Hepatocyte (in vitro differentiated cells): ENCODE results near the gene ARL6IP1. TPM values are rescaled to one million over a fixed set of nuclear protein-coding genes. Genes with fewer than 3 reads are reported as not detected.
"Not testable (repeated sequence)": the region's sequence is repeated elsewhere in the genome, so short reads cannot be mapped to it uniquely, and the experiment has no call there.

Experiments
- DNase-seq: peaks from one replicate; pipeline ENCODE4 v3.0.0-alpha.2; 2016; ENCODE audit warnings: low spot score
- H2AFZ ChIP-seq: fragments of 200-600 bp; sonication (generic); 2 replicates; pipeline ENCODE4 v1.6.0; 2016; ENCODE audit warnings: antibody characterized with exemption, mild to moderate bottlenecking
- H3K27ac ChIP-seq: fragments of 200-600 bp; sonication (generic); 2 replicates; pipeline ENCODE4 v1.5.1; 2016; ENCODE audit warnings: mild to moderate bottlenecking
- H3K27me3 ChIP-seq: fragments of 200-600 bp; sonication (generic); 2 replicates; pipeline ENCODE4 v1.6.1; 2016
- H3K36me3 ChIP-seq: fragments of 200-600 bp; sonication (generic); replicated peaks from 2 replicates; pipeline ENCODE4 v1.5.1; 2016; ENCODE audit warnings: low read depth; ENCODE audit not compliant: insufficient read depth
- H3K4me1 ChIP-seq: fragments of 200-600 bp; sonication (generic); 2 replicates; pipeline ENCODE4 v1.5.1; 2016; ENCODE audit warnings: mild to moderate bottlenecking, moderate library complexity; ENCODE audit not compliant: insufficient read depth
- H3K4me2 ChIP-seq: fragments of 200-600 bp; sonication (generic); 2 replicates; pipeline ENCODE4 v1.6.0; 2016
- H3K4me3 ChIP-seq: fragments of 200-600 bp; sonication (generic); 2 replicates; pipeline ENCODE4 v1.5.1; 2016; ENCODE audit warnings: mild to moderate bottlenecking
- H3K79me2 ChIP-seq: fragments of 200-600 bp; sonication (generic); 2 replicates; pipeline ENCODE4 v1.6.0; 2017; ENCODE audit warnings: mild to moderate bottlenecking
- H3K9me2 ChIP-seq: fragments of 200-600 bp; sonication (generic); replicated peaks from 2 replicates; pipeline ENCODE4 v1.6.0; 2017; ENCODE audit warnings: mild to moderate bottlenecking; ENCODE audit not compliant: insufficient read depth
- H3K9me3 ChIP-seq: fragments of 200-600 bp; sonication (generic); 2 replicates; pipeline ENCODE4 v1.5.1; 2016; ENCODE audit warnings: low read depth, mild to moderate bottlenecking
- H4K20me1 ChIP-seq: fragments of 200-600 bp; sonication (generic); 2 replicates; pipeline ENCODE4 v1.6.0; 2016; ENCODE audit warnings: mild to moderate bottlenecking; ENCODE audit not compliant: insufficient read depth, poor library complexity, severe bottlenecking
- WGBS: methylation state at CpG from one replicate; pipeline ENCODE4 v1.1.6; 2016; ENCODE audit warnings: low lambda C conversion rate; ENCODE audit errors: missing lambda C conversion rate; 5-methylcytosine and 5-hydroxymethylcytosine counted together
- polyA plus RNA-seq: library from polyadenylated mRNA; unstranded; fragments of >200 nt; fragmentation: Nextera tagmentation; extraction: Ambion mirVana; gene quantifications from 2 replicates; pipeline ENCODE4 v1.2.1, GENCODE V29; 2016
- total RNA-seq: library from RNA; depleted of rRNA; stranded (reverse); fragments of >200 nt; gene quantifications from 2 replicates; pipeline ENCODE4 v1.2.3, GENCODE V29; 2014
- TF ChIP-seq, protein P1 (sequence below): fragments of 200-600 bp; sonication (generic); IDR thresholded peaks from 2 replicates; pipeline ENCODE4 v1.5.1; 2016; ENCODE audit warnings: antibody characterized with exemption, mild to moderate bottlenecking; ENCODE audit not compliant: poor library complexity

The ARL6IP1 gene
- total and polyA plus RNA-seq, 2 experiments from 2014 or later = 179 to 239 TPM

DNA sequence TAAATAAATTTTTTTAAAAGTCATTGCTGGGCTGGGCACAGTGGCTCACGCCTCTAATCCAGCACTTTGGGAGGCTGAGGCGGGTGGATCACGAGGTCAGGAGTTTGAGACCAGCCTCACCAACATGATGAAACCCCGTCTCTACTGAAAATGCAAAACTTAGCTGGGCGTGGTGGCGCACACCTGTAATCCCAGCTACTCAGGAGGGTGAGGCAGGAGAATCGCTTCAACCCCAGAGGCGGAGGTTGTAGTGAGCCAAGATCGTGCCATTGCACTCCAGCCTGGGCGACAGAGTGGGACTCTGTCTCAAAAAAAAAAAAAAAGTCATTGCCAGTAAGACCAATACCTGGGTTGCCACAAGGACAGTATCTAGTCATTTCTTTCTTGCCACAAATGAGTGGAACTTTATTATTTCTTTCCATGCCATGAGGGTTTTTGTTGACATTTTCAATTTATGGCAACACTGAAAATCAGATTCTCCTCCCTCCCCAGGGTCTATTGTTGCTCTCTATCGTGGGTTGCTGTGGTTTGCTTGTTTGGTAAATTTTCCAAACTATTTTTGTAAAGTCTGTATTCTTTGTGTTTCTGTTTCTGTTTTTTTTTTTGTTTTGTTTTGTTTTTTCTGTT lies 30.9 kb downstream of the ARL6IP1 start:
- not testable (repeated sequence) for H2AFZ ChIP-seq, H3K79me2 ChIP-seq, H3K36me3 ChIP-seq, H3K9me3 ChIP-seq, H3K4me2 ChIP-seq, H3K27me3 ChIP-seq, DNase-seq, H3K4me3 ChIP-seq, H3K27ac ChIP-seq, H4K20me1 ChIP-seq, H3K4me1 ChIP-seq, H3K9me2 ChIP-seq
- WGBS = 99% methylated on average over 11 of the region's 11 CpGs

DNA sequence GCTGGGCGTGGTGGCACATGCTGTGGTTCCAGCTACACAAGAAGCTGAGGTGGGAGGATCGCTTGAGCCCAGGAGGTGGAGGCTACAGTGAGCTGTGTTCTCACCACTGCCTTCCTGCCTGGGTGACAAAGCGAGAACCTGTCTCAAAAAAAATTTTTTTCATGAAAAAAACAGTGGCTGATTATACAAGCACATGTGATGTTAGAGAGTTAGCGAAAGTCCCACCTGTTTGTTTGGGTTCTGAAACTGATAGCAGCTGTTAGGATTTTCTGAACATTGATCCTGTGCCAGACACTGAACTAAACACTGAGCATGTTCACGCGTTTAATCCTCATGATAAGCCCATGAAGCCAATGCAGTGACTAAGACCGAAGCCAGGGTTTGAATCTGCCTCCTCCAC lies 34.1 kb downstream of the ARL6IP1 start:
- not testable (repeated sequence) for DNase-seq, H3K4me1 ChIP-seq, H3K79me2 ChIP-seq, H4K20me1 ChIP-seq, H3K27ac ChIP-seq, H3K4me3 ChIP-seq, H3K9me3 ChIP-seq, H3K9me2 ChIP-seq, H3K27me3 ChIP-seq, H2AFZ ChIP-seq, H3K4me2 ChIP-seq, H3K36me3 ChIP-seq
- WGBS = 79% methylated on average over 6 of the region's 7 CpGs

DNA sequence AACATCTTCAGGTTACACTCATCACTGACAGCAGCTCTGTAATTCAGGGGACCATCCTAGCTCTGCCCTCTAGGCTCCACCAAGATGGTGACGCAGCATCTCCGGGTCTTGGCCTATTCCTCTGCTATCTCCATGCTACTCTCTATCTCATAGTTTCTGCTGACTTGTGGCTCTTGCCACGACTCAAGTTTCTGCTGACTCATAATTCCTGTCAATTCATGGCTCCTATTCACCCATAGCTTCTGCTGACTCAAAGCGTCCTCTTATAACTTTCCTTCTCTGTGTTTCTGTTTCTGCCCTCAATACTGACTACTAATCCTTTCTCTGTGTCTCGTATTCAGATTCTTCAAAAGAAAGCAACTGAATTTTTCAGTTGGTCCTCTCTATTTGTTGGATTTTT lies 38.6 kb downstream of the ARL6IP1 start:
- not testable (repeated sequence) for H3K27me3 ChIP-seq, H3K79me2 ChIP-seq, H3K9me3 ChIP-seq, H4K20me1 ChIP-seq, H3K4me3 ChIP-seq, H3K4me1 ChIP-seq, H2AFZ ChIP-seq, H3K36me3 ChIP-seq, H3K9me2 ChIP-seq, H3K27ac ChIP-seq, DNase-seq, H3K4me2 ChIP-seq
- 61% methylated on average over 3 of the region's 5 CpGs for WGBS

DNA sequence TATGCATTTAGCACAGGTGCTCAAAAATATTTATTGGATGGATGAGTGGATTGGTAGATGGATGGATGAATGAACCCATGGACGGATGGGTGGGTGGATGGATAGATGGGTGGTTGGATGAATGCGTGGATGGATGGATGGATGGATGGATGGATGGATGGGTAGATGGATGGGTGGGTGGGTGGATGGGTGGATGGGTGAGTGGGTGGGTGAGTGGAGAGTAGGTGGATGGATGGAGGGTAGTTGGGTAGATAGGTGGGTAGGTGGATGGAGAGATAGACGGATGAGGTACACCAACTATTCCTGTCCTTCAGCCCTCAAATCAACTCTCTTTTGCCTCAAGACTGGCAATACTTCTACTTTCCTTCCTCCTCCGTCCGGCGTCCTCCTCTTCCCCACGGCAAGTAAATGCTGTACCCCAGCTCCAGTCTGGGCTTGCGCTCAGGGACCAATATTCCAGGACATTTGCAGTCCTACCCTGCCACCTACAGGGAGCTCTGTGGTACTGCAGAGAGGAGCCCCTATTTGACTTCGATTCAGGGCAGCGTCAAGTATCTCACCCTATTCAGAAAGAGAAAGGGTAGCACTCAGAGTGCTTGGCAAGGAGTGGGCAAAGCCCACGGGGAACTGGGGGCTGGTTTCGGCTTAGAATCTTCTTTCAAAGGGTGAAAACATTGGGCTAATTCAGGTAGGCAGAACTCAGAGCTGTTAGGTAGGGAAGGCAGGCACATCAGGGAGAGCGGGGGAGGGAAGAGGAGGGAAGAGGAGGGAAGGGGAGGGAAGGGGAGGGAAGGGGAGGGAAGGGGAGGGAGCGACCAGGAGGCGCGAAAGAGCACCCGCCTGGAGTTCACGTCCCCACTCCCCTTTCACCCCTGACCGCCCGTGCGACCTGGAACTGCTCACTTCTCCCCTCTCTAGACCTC lies 41.5 kb downstream of the ARL6IP1 start:
- H3K4me2 ChIP-seq, H3K79me2 ChIP-seq, H3K27ac ChIP-seq, H3K4me1 ChIP-seq, H3K9me2 ChIP-seq, H3K4me3 ChIP-seq, H3K36me3 ChIP-seq, H4K20me1 ChIP-seq, H3K27me3 ChIP-seq, H2AFZ ChIP-seq, DNase-seq, H3K9me3 ChIP-seq: not testable (repeated sequence)
- WGBS = 24% methylated on average over 12 of the region's 21 CpGs
- TF ChIP-seq, protein P1, sequence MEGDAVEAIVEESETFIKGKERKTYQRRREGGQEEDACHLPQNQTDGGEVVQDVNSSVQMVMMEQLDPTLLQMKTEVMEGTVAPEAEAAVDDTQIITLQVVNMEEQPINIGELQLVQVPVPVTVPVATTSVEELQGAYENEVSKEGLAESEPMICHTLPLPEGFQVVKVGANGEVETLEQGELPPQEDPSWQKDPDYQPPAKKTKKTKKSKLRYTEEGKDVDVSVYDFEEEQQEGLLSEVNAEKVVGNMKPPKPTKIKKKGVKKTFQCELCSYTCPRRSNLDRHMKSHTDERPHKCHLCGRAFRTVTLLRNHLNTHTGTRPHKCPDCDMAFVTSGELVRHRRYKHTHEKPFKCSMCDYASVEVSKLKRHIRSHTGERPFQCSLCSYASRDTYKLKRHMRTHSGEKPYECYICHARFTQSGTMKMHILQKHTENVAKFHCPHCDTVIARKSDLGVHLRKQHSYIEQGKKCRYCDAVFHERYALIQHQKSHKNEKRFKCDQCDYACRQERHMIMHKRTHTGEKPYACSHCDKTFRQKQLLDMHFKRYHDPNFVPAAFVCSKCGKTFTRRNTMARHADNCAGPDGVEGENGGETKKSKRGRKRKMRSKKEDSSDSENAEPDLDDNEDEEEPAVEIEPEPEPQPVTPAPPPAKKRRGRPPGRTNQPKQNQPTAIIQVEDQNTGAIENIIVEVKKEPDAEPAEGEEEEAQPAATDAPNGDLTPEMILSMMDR = peak; percentile 66

DNA sequence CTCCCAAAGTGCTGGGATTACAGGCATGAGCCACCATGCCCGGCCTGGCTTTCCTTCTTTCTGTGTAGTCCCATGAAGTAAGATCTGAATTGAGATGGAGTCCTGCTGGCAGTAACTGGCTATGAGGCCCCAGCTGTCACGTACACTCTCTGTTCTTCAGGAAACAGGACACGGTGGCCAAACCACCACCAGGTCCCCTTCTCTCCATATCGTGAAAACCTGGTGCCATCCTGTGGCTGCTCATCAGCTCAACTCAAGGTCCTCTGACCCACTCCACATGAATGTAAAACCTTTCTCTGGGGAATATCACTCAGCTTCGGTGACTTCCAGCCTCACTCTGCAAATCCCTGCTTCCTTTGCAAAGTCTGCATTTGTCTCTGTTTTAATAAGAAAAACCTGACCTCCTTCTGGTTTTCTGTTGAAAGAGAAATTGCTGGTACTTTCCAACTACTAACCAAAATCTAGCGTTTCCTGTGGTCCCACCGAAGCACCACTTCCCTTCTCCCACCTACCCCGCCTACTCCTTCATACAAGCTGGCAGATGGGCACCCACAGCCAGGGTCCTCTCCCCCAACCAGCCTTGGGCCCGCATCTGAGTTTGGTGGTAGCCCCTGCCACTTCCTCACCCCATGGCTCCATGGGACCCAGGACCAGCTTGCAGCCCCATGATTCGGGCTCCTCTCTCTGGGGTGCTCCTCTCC lies 43.2 kb downstream of the ARL6IP1 start:
- H3K9me3 ChIP-seq, DNase-seq, H3K27ac ChIP-seq, H3K27me3 ChIP-seq, H3K36me3 ChIP-seq, H2AFZ ChIP-seq, H3K4me2 ChIP-seq, H3K4me3 ChIP-seq, H3K9me2 ChIP-seq, H3K4me1 ChIP-seq, H4K20me1 ChIP-seq, H3K79me2 ChIP-seq: not testable (repeated sequence)
- WGBS = 62% methylated on average over 4 of the region's 10 CpGs

DNA sequence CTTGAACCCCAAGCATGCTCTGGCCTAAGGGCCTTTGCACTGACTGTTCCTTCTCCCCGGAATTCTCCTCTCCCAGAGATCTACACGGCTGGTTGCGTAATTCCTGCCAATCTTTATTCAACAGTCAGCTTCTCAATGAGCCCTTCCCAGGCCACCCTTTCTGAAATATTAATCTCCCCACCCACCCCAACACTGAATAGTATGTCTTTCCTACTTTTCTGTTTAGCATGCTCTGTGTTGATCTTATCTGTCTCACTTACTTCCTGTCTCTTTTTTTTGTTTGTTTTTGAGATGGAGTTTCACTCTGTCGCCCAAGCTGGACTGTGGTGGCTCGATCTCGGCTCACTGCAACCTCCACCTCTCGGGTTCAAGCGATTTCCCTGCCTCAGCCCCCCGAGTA lies 44.7 kb downstream of the ARL6IP1 start:
- not testable (repeated sequence) for H3K27ac ChIP-seq, H3K36me3 ChIP-seq, H3K4me2 ChIP-seq, H3K79me2 ChIP-seq, H3K4me1 ChIP-seq, H3K4me3 ChIP-seq, H4K20me1 ChIP-seq, H3K27me3 ChIP-seq, H3K9me3 ChIP-seq, H3K9me2 ChIP-seq, H2AFZ ChIP-seq, DNase-seq
- 83% methylated on average over 8 of the region's 9 CpGs for WGBS

DNA sequence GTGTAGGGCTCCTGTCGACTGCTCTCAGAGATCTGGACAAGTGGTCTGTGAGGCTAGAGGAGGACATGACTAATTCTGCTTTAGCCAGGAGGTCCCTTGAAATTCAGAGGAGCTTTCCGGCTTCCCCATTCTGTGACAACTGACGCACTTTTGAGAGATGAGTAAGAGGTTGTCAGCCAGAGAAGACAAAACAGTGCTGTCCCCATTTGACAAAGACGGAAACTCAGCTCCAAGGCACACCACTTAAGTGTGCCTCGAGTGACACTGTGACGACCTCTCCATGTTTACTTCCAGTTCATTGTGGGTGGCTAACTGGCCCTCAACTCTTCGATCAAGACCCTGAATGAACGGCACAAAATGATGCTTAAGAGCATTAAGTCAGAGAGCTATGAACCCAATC lies 58.5 kb downstream of the ARL6IP1 start:
- H3K4me3 ChIP-seq, H3K79me2 ChIP-seq, H3K9me2 ChIP-seq, H3K36me3 ChIP-seq, H3K4me1 ChIP-seq, DNase-seq, H2AFZ ChIP-seq, H3K27me3 ChIP-seq, H3K4me2 ChIP-seq, H4K20me1 ChIP-seq, H3K27ac ChIP-seq, H3K9me3 ChIP-seq: not testable (repeated sequence)
- 85% methylated on average over 5 of the region's 8 CpGs for WGBS
